Peyer's patch (tissue), 4 donors: Measurements from ENCODE around the gene HDAC4.

ENCODE experiments used
- POLR2A ChIP-seq, 2 donors: fragments of 450-650 bp; IDR thresholded peaks; one replicate each; pipeline ENCODE4 v1.5.1; 2017; ENCODE audit warnings: antibody characterized with exemption in 2 of 2, mild to moderate bottlenecking in 2 of 2, moderate library complexity in 2 of 2
- TF ChIP-seq, protein P1 (sequence below), 6 experiments: fragments of 450-650 bp in 4 of 6; fragments of 200-600 bp in 2 of 6; sonication (generic) in 1 of 6; IDR thresholded peaks; one replicate each; pipeline ENCODE4 v1.5.1; 2017 to 2019; ENCODE audit warnings: antibody characterized with exemption in 6 of 6, mild to moderate bottlenecking in 3 of 6, moderate library complexity in 1 of 6

GRCh38 chr2:239093952-239094351 lies 306.9 kb downstream of the HDAC4 start:
- TF ChIP-seq, protein P1, sequence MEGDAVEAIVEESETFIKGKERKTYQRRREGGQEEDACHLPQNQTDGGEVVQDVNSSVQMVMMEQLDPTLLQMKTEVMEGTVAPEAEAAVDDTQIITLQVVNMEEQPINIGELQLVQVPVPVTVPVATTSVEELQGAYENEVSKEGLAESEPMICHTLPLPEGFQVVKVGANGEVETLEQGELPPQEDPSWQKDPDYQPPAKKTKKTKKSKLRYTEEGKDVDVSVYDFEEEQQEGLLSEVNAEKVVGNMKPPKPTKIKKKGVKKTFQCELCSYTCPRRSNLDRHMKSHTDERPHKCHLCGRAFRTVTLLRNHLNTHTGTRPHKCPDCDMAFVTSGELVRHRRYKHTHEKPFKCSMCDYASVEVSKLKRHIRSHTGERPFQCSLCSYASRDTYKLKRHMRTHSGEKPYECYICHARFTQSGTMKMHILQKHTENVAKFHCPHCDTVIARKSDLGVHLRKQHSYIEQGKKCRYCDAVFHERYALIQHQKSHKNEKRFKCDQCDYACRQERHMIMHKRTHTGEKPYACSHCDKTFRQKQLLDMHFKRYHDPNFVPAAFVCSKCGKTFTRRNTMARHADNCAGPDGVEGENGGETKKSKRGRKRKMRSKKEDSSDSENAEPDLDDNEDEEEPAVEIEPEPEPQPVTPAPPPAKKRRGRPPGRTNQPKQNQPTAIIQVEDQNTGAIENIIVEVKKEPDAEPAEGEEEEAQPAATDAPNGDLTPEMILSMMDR (IDR thresholded peaks at IDR 0.05): no peak
- TF ChIP-seq POLR2A (IDR thresholded peaks at IDR 0.05): no peak
